NCI-H226 (cell line): ENCODE measurements around the gene C3orf22.
A peak's percentile ranks its signal among the peaks of the same experiment; 100 is the strongest.

ENCODE experiments used
- DNase-seq: peaks from one replicate; pipeline ENCODE4 v3.0.0-alpha.2; 2015

The C3orf22 gene

GRCh38 chr3:126510308-126510910, 48.3 kb downstream of the C3orf22 start:
- no peak for DNase-seq

GRCh38 chr3:126509597-126510307, 49.0 kb downstream of the C3orf22 start:
- DNase-seq: no peak

DNA sequence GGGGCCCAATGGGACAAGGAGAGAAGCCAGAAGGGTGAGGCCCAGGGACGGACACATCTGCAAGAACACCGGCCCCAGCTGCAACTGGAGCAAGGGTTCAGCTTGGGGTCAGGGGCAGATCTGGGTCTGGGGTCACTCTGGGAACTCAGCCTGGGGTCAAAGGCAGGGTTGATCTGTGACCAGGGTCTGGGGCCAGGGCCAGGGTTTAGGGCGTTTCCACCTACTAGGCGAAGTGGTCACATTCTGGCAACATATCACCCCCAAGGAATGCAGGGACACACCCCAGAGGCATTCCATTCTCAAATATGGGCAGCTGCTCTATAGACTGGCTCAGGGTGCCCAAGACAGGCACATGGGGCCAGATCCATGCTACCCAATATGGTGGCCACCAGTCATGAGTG, 50.2 kb downstream of the C3orf22 start:
- peak; percentile 29 for DNase-seq

DNA sequence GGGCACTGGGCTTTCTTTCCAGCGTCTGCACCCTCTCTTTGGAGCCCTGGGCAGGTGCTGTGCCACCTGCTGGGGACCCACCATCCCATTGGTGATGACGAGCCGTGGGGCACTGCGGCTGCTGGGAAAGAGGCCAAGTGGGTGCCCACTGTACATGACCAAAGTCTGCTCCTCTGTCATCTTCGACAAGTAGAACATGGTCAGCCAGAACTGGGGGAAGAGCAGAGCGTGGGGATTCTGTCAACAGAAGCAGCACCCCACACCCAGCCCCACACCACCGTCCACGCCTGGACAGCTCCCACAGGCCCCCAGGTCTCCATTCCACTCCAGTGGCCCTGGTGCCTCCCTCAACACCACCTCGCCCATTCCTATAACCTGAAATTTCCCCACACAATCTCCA, 50.8 kb downstream of the C3orf22 start:
- no peak for DNase-seq

GRCh38 chr3:126503701-126504100, 55.0 kb downstream of the C3orf22 start:
- DNase-seq: no peak

GRCh38 chr3:126502656-126503055, 56.1 kb downstream of the C3orf22 start:
- DNase-seq: no peak

GRCh38 chr3:126501736-126502135, 57.0 kb downstream of the C3orf22 start:
- no peak for DNase-seq

DNA sequence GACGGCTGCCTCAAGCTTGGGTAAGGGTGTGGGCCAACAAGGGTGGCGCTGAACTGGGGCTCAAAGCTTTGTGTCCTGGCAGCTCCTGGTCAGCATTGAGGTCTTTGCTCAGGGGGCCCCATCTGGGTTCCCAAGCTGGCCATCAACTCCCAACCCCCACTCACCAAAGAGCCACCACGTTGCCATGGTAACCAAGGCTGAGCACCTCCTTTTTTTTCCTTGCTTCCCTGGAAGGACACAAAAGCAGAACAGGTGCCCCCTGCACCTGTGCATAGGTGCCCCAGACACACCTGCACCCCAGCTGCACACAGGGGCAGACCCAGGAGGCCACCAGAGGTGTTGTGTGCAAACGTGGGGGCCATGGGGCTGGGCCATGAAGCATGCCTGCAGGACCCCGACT, 57.7 kb downstream of the C3orf22 start:
- DNase-seq: no peak

GRCh38 chr3:126500016-126500415, 58.7 kb downstream of the C3orf22 start:
- no peak for DNase-seq
